Measurements from ENCODE around the gene KIAA0408.

KIAA0408 gene

DNA sequence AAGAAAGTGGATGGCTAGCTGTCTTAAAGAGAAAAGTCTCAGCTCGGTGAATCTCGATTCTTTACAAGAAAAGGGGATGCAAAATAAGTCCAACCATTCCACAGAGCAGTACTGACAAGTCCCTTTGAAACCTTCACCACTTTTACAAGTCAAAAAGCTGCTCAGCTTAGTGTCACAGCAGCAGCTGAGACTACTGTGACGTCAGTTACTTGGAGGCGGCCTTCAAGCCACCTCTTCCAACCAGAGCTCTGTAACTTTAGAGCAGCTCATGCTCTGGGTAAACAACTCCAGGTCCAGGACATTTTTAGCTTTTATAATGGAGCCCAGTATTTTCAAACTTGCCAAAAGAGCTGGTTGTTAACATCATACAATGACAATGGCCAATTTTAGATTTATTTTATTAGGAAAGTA, at the start of gene KIAA0408:
KIAA0408 (minus strand) TSS at position 159 of the 411 bp plus-strand sequence. CDS start 5,408 bp downstream, outside the sequence.
- Mint-ChIP-seq H3K36me3 (ENCODE audit: low read depth) (no peaks in the 10 kb centered on the region), H3K27ac (no peak within 1 kb of the TSS), H3K4me1 (ENCODE audit: low read depth) (peaks cover 8% of the 10 kb centered on the region), H3K4me3 (no peak within 1 kb of the TSS), H3K27me3 (no peaks in the 10 kb centered on the region), H3K9me3 (no peaks in the 10 kb centered on the region)
- DNase-seq, result no peak

DNA sequence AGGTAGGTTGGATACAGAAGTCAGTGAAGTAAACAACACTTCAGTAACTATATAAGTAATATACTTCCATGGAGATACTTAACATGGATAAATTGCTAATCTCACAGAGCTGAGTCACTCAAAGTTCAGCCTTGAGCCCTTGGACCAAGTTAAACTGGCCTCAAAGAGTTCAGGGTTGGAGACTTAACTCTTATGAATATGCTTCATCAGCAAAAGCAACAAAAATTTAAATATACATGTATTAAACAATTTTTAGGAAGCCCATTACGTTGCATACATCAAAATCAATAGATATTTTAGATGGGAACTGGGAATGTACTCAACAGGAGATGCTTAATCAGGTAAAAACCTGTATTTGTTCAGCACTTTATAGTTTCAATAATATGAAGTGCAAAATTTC, 47.7 kb upstream of the KIAA0408 start:
- no peak overlapping the region for H3K27ac Mint-ChIP-seq
- no peak overlapping the region for H3K4me3 Mint-ChIP-seq
- no peaks in the 10 kb centered on the region for H3K27me3 Mint-ChIP-seq
- H3K36me3 Mint-ChIP-seq (ENCODE audit: low read depth), result peaks cover 19% of the 10 kb centered on the region
- H3K4me1 Mint-ChIP-seq (ENCODE audit: low read depth), result no peaks in the 10 kb centered on the region
- H3K9me3 Mint-ChIP-seq, result no peaks in the 10 kb centered on the region
- no peak for DNase-seq

DNA sequence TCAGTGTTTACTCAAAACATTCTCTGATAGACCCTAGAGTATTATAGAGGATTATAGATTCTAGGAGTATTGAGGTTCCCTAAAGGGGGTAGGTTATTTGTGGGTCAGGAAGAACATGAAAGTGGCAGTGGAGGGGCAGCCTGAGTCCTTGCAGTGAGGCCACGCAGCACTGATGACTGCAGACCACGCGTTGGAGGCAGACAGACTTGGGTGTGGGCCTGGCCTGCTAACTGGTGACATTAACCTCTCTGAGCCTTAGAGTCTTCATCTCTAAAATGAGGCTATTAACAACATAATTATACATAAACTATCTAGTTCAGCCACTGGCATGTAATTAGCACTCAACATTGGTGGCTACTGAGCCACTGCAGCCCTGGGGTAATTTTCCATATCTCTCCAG, 43.8 kb upstream of the KIAA0408 start:
- no peak overlapping the region for H3K27ac Mint-ChIP-seq
- H3K27me3 Mint-ChIP-seq, result no peaks in the 10 kb centered on the region
- no peak for DNase-seq
- no peak overlapping the region for H3K4me3 Mint-ChIP-seq
- no peaks in the 10 kb centered on the region for H3K9me3 Mint-ChIP-seq
- H3K4me1 Mint-ChIP-seq (ENCODE audit: low read depth), result no peaks in the 10 kb centered on the region
- peaks cover 2% of the 10 kb centered on the region for H3K36me3 Mint-ChIP-seq (ENCODE audit: low read depth)

DNA sequence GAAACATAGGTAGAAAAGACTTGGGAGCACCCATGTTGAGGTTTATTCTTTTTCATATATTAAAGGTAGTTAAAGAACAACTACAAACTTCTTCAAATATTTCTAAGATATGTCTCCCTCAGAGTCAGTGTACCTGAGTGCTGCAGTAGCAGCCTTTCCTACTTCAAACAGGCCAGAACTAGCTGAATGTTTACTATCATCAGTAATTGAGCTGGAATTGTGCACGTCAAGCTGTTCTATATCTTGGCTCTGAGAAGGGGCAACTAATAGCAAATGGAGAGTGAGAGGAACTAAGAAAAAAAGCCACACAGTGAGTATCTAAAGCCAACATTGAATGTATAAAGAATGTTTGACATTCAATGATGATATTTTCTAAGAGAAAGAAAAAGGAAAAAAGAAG, 38.2 kb upstream of the KIAA0408 start:
- no peaks in the 10 kb centered on the region for H3K36me3 Mint-ChIP-seq (ENCODE audit: low read depth)
- H3K27ac Mint-ChIP-seq, result no peak overlapping the region
- no peaks in the 10 kb centered on the region for H3K4me1 Mint-ChIP-seq (ENCODE audit: low read depth)
- DNase-seq, result no peak
- H3K4me3 Mint-ChIP-seq, result no peak overlapping the region
- H3K9me3 Mint-ChIP-seq, result no peaks in the 10 kb centered on the region
- no peaks in the 10 kb centered on the region for H3K27me3 Mint-ChIP-seq

DNA sequence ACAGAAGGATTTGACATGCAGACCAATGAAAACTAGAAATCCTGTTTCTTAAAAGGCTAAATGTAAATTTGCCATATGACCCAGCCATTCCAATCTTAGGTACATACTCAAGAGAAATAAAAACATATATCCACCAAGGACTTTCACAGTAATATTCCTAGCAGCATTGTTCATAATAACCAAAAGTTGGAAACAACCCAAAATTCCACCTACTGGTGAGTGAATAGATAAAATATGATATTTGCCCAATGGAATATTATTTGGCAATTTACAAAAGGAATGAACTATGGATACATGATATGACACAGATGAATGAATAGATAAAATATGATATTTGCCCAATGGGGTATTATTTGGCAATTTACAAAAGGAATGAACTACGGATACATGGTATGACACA, 37.3 kb upstream of the KIAA0408 start:
- no peaks in the 10 kb centered on the region for H3K27me3 Mint-ChIP-seq
- no peak overlapping the region for H3K27ac Mint-ChIP-seq
- no peak for DNase-seq
- H3K36me3 Mint-ChIP-seq (ENCODE audit: low read depth), result no peaks in the 10 kb centered on the region
- no peaks in the 10 kb centered on the region for H3K9me3 Mint-ChIP-seq
- no peaks in the 10 kb centered on the region for H3K4me1 Mint-ChIP-seq (ENCODE audit: low read depth)
- no peak overlapping the region for H3K4me3 Mint-ChIP-seq

DNA sequence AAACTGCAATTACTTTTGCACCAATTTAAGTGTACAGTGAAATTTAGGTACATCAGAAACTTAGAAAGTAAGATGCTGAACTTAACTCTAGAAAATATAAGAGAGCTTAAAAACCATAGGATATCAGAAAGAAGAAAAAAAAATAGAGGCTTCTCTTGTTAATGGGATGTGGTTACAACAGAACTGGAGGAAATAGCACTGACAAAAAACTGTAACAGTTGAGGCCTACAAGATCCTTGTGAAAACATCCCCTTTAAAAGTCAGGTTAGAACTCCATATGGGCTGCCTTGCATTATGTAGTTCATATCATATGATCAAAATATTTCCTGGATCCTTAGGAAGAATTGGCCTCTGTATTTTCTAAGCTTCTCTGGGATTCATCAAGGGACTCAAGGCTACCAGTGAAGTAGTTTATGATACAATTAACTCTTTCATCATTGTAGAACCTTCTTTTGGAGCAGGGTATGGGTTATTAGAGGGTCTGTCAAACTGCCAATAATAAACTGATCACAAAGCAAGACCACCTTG, 35.1 kb upstream of the KIAA0408 start:
- no peaks in the 10 kb centered on the region for H3K4me1 Mint-ChIP-seq (ENCODE audit: low read depth)
- no peaks in the 10 kb centered on the region for H3K9me3 Mint-ChIP-seq
- H3K27me3 Mint-ChIP-seq, result no peaks in the 10 kb centered on the region
- DNase-seq, result no peak
- H3K4me3 Mint-ChIP-seq, result no peak overlapping the region
- H3K36me3 Mint-ChIP-seq (ENCODE audit: low read depth), result peaks cover 6% of the 10 kb centered on the region
- H3K27ac Mint-ChIP-seq, result no peak overlapping the region

DNA sequence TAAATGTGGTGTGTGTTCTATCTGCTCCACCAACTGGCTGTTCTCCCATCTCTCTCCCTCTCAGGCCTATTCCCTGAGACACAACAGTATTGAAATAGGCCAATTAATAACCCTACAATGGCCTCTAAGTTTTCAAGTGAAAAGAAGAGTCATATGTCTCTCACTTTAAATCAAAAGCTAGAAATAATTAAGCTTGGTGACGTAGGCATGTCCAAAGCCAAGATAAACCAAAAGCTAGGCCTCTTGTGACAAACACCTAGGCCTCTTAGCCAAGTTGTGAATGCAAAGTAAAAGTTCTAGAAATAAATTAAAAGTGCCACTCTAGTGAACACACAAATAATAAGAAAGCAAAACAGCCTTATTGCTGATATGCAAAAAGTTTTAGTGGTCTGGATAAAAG, 30.1 kb upstream of the KIAA0408 start:
- Mint-ChIP-seq H3K27ac (no peak overlapping the region), H3K36me3 (ENCODE audit: low read depth) (peaks cover 13% of the 10 kb centered on the region), H3K27me3 (no peaks in the 10 kb centered on the region), H3K4me3 (no peak overlapping the region), H3K9me3 (peaks cover 4% of the 10 kb centered on the region), H3K4me1 (ENCODE audit: low read depth) (peaks cover 19% of the 10 kb centered on the region)
- DNase-seq, result no peak

DNA sequence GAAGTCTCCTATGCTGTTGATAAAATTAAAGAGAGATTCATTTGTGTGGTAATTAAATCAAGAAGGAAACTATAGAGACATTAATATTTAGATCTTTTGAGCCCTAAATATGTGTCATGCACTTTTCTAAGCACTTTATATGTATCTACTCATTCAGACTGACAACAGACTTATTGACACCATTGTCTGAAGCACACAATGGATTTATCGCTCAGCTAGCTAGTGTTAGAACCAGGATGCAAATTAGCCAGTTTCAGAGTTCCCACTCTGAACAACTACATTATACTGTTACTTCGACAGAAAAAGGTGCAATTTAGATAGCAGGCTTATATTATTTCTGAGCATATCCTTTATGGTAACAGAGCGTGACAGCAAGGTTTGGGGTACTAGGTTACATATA, 27.7 kb upstream of the KIAA0408 start:
- Mint-ChIP-seq H3K27me3 (no peaks in the 10 kb centered on the region), H3K4me1 (ENCODE audit: low read depth) (peaks cover 35% of the 10 kb centered on the region), H3K4me3 (no peak overlapping the region), H3K9me3 (peaks cover 4% of the 10 kb centered on the region), H3K27ac (no peak overlapping the region), H3K36me3 (ENCODE audit: low read depth) (peaks cover 17% of the 10 kb centered on the region)
- no peak for DNase-seq

DNA sequence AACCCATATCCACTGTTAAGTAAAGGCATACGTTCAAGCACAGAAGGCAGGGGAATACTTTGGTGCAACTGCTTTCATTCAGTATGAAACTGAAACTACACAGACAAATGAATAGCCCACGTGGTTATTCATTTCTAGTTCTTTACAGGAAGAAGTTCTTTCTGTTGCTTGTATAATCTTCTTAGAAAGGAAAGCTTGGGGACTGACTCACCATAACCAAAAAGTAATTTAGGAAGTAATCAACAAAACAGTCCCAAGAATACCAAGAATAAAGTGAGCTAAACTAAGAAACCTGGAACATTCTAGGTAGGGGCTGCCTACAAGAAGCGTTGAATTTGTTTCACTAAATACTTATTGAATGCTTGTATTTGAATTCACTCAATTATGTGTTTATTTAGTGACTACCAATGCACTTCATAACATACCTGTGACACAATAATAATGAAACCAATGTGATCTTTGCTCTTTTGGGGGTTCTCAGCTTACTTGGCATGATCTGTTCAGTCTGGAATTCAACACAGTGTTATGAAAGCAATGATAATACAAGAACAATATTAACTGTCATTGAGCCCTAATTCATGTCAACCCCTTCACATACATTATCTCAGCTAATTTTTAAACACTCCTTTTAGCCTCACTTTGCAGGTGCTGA, 25.1 kb upstream of the KIAA0408 start:
- Mint-ChIP-seq H3K4me1 (ENCODE audit: low read depth) (peaks cover 37% of the 10 kb centered on the region), H3K27me3 (no peaks in the 10 kb centered on the region), H3K4me3 (peak overlapping the region; percentile 46), H3K36me3 (ENCODE audit: low read depth) (peaks cover 15% of the 10 kb centered on the region), H3K9me3 (peaks cover 4% of the 10 kb centered on the region), H3K27ac (peak overlapping the region; percentile 86)
- no peak for DNase-seq

DNA sequence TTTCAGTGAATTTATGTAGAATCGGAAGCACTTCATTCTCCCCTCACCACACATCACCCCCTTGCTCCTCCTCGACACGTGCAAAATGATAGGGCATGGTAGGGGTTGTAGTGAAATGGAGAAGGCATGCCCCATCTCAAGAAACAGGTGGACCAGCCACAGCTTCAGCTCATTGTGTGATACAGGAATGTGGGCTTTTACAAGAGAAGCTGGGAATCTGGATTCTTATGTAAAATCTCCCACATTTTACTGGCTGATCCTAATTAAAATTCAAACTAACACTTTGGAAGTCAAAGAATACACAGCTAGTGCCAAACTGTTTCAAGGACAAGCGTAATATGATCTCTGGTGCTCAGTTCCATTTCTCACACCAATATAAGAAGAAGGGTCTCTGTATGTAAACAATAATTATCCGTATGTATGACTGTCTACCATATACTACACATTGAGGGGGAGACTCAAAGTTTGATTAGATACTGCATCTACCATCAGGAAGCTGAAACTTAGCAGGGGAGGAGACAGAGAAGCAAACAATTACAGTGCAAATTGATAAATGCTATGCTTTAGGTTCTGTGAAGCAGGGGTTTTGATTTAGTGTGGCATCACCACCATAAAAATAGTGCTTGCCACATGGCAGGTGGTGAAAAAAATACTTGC, 24.3 kb upstream of the KIAA0408 start:
- peak overlapping the region; percentile 86 for H3K27ac Mint-ChIP-seq
- DNase-seq, result no peak
- peaks cover 37% of the 10 kb centered on the region for H3K4me1 Mint-ChIP-seq (ENCODE audit: low read depth)
- no peaks in the 10 kb centered on the region for H3K27me3 Mint-ChIP-seq
- peak overlapping the region; percentile 46 for H3K4me3 Mint-ChIP-seq
- peaks cover 4% of the 10 kb centered on the region for H3K9me3 Mint-ChIP-seq
- H3K36me3 Mint-ChIP-seq (ENCODE audit: low read depth), result peaks cover 17% of the 10 kb centered on the region

DNA sequence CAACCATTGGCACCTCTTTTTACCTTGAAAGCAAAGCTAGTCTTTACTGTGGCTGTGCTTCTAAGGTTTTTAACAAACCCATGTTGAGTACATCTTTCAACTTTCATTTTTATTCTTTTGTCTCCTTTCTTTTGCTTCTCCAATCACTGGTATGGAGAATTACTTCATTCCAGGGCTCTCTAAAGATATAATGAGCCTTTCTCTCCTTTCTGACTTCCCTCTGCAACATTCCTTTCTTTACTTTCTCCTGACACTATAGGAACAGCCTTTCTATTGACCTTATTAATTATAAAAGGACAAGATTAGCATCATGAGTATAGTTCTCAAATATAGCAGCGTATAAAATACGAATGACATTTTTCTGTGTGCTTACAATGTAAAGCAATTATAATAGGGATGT, 23.1 kb upstream of the KIAA0408 start:
- Mint-ChIP-seq H3K27ac (no peak overlapping the region), H3K9me3 (peaks cover 4% of the 10 kb centered on the region), H3K27me3 (no peaks in the 10 kb centered on the region), H3K36me3 (ENCODE audit: low read depth) (peaks cover 20% of the 10 kb centered on the region), H3K4me1 (ENCODE audit: low read depth) (peaks cover 37% of the 10 kb centered on the region), H3K4me3 (no peak overlapping the region)
- DNase-seq, result no peak

DNA sequence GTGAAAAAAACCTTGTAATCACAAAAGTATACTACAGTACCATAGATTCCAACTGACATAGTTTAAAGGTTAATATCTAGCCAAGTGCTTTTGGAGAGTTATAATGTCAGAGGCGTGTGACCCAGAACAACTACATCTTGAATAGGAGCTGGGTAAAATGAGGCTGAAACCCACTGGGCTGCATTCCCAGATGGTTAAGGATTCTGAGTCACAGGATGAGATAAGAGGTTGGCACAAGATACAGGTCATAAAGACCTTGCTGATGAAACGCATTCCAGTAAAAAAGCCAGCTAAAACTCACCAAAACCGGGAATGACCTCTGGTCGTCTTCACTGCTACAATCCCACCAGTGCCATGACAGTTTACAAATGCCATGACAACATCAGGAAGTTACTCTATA, 22.4 kb upstream of the KIAA0408 start:
- Mint-ChIP-seq H3K4me1 (ENCODE audit: low read depth) (peaks cover 37% of the 10 kb centered on the region), H3K4me3 (no peak overlapping the region), H3K9me3 (peaks cover 4% of the 10 kb centered on the region), H3K27ac (no peak overlapping the region), H3K27me3 (no peaks in the 10 kb centered on the region), H3K36me3 (ENCODE audit: low read depth) (peaks cover 20% of the 10 kb centered on the region)
- DNase-seq, result no peak

DNA sequence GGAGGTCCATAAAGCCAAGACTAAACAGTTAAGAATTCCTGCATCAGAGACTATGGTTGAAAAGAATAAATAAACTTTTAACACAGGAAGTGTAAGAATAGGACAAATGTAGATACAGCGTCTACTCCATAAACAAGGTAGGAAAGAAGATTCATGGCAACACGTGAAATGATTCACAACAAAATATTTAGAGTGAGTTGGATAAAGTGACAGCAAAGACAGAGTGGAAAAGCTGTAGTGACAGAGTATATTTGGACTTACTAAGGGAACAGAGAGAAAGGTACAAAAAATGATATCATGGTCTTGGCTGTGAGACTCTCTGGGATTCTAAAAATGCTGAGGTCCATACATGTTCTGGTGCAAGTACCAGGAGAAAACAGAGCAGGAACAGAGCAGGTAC, 21.9 kb upstream of the KIAA0408 start:
- Mint-ChIP-seq H3K4me3 (no peak overlapping the region), H3K27me3 (no peaks in the 10 kb centered on the region), H3K27ac (no peak overlapping the region), H3K9me3 (peaks cover 4% of the 10 kb centered on the region), H3K36me3 (ENCODE audit: low read depth) (peaks cover 25% of the 10 kb centered on the region), H3K4me1 (ENCODE audit: low read depth) (peaks cover 37% of the 10 kb centered on the region)
- no peak for DNase-seq

DNA sequence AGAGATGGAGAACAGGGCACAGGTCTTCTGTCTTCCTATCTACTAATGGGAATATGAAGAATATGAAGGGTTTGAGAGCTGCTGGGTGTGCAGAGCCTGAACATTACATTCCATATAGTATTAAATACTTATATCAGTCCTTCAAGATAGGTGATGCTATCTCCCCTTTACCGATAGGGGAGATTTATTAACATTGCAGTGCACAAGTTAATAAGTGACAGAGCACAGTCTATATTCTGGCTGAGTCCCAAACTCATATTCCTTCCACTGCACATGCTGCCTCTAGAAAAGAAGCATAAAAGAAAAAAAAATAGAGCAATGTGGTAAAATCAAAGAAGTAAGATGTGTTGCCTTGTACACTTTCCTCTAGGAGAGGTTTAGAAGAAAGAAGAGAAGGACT, 18.5 kb upstream of the KIAA0408 start:
- Mint-ChIP-seq H3K36me3 (ENCODE audit: low read depth) (peaks cover 32% of the 10 kb centered on the region), H3K4me3 (no peak overlapping the region), H3K9me3 (no peaks in the 10 kb centered on the region), H3K27ac (no peak overlapping the region), H3K4me1 (ENCODE audit: low read depth) (peaks cover 7% of the 10 kb centered on the region), H3K27me3 (no peaks in the 10 kb centered on the region)
- no peak for DNase-seq

DNA sequence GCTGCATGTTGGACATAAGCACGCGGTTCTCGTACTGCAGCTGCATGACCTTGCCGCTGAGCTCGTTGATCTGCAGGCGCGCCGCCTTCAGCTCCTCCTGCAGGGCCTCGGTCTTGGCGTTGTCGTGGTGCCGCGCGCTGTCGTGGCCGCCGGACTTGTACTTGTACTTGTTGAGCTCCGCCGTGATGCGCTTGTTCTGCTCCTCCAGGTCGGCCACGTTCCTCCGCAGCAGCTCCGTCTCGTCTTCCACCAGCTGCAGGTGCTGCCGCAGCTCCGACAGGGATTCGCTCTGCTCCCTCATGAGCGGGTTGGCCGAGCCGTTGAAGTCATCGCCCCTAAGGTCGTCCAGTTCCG, 16.6 kb upstream of the KIAA0408 start:
- Mint-ChIP-seq H3K27me3 (no peaks in the 10 kb centered on the region), H3K4me1 (ENCODE audit: low read depth) (no peaks in the 10 kb centered on the region), H3K36me3 (ENCODE audit: low read depth) (peaks cover 26% of the 10 kb centered on the region), H3K4me3 (no peak overlapping the region), H3K27ac (no peak overlapping the region), H3K9me3 (no peaks in the 10 kb centered on the region)
- DNase-seq, result no peak

Data from activated T-cell treated with anti-CD3 and anti-CD28 coated beads, Interleukin-2, amount 50 U/mL, for 24 hours (primary cell).